ENCODE data around the gene ABL1.

DNA sequence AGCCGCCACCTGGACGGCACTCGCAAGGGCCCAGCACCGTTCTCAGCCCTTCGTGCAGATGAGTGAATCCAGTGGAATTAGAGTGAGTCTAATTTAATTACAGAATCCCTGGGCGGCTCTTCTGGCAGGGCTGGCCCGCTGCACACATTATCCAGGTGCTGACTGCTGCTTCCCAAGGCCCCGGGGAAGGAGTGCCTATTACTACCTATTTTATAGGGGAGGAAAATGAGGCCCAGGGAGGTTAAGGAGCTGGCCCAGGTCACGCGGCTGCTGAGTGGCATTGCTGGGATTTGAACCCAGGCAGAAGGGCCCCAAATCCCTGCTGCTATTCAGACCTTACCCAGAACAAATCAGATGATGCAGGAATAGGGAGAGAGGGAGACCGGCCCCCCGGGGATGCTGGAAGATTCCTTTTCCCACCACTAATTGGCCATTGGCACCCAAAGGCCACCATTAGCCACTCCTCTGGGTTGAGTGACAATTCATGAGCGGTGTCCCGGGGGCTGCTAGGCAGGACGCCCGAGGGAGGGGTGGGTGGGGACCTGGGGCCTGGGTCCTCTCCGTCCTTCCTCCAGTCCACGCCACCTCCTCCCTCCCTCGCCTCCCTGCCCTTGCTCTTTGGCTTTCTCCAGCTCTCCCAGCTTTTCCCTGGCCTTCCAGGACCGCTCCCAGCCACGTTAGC, 71.8 kb downstream of the ABL1 start:
- TF ChIP-seq, protein P1, sequence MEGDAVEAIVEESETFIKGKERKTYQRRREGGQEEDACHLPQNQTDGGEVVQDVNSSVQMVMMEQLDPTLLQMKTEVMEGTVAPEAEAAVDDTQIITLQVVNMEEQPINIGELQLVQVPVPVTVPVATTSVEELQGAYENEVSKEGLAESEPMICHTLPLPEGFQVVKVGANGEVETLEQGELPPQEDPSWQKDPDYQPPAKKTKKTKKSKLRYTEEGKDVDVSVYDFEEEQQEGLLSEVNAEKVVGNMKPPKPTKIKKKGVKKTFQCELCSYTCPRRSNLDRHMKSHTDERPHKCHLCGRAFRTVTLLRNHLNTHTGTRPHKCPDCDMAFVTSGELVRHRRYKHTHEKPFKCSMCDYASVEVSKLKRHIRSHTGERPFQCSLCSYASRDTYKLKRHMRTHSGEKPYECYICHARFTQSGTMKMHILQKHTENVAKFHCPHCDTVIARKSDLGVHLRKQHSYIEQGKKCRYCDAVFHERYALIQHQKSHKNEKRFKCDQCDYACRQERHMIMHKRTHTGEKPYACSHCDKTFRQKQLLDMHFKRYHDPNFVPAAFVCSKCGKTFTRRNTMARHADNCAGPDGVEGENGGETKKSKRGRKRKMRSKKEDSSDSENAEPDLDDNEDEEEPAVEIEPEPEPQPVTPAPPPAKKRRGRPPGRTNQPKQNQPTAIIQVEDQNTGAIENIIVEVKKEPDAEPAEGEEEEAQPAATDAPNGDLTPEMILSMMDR (IDR thresholded peaks at IDR 0.05; ENCODE audit: borderline replicate concordance, extremely low read depth, low read length, poor library complexity, severe bottlenecking): no peak
- TF ChIP-seq EZH2 (IDR thresholded peaks at IDR 0.05; ENCODE audit: borderline replicate concordance, low read depth, low read length, severe bottlenecking): no peak
